Left hindlimb (tissue), 1 donor: Measurements from ENCODE around the gene ACYP2.

Source experiments
- DNase-seq: peaks from one replicate; pipeline ENCODE4 v3.0.0-alpha.2; 2018

Gene ACYP2

GRCh38 chr2:54164106-54164505 lies 48.7 kb downstream of the ACYP2 start:
- no peak for DNase-seq

GRCh38 chr2:54166121-54166773 lies 50.8 kb downstream of the ACYP2 start:
- no peak for DNase-seq

- DNase-seq = peak; percentile 59
Measured at GRCh38 chr2:54176577-54176976, 61.2 kb downstream of the ACYP2 start.

- no peak for DNase-seq
Measured at GRCh38 chr2:54183281-54183680, 67.9 kb downstream of the ACYP2 start.

- DNase-seq = no peak
Measured at GRCh38 chr2:54183972-54184371, 68.6 kb downstream of the ACYP2 start.

GRCh38 chr2:54185105-54185504 lies 69.7 kb downstream of the ACYP2 start:
- no peak for DNase-seq

- no peak for DNase-seq
Measured at GRCh38 chr2:54187331-54187730, 71.9 kb downstream of the ACYP2 start.

GRCh38 chr2:54189539-54189938 lies 74.1 kb downstream of the ACYP2 start:
- DNase-seq = no peak

GRCh38 chr2:54191361-54192135 lies 76.1 kb downstream of the ACYP2 start:
- no peak for DNase-seq

GRCh38 chr2:54194761-54195750 lies 79.6 kb downstream of the ACYP2 start:
- DNase-seq = no peak

GRCh38 chr2:54196646-54197045 lies 81.2 kb downstream of the ACYP2 start:
- no peak for DNase-seq

- no peak for DNase-seq
Measured at GRCh38 chr2:54204476-54204875, 89.1 kb downstream of the ACYP2 start.

- DNase-seq = no peak
Measured at GRCh38 chr2:54206596-54206995, 91.2 kb downstream of the ACYP2 start.

GRCh38 chr2:54207666-54208195 lies 92.3 kb downstream of the ACYP2 start:
- no peak for DNase-seq

- peak; percentile 40 for DNase-seq
Measured at GRCh38 chr2:54208364-54209240, 93.2 kb downstream of the ACYP2 start.

- DNase-seq = no peak
Measured at GRCh38 chr2:54209379-54209778, 94.0 kb downstream of the ACYP2 start.

- no peak for DNase-seq
Measured at GRCh38 chr2:54212456-54212855, 97.0 kb downstream of the ACYP2 start.

GRCh38 chr2:54213082-54213481 lies 97.7 kb downstream of the ACYP2 start:
- no peak for DNase-seq

- no peak for DNase-seq
Measured at GRCh38 chr2:54224997-54225396, 109.6 kb downstream of the ACYP2 start.

GRCh38 chr2:54226260-54226659 lies 110.8 kb downstream of the ACYP2 start:
- no peak for DNase-seq

GRCh38 chr2:54227798-54228197 lies 112.4 kb downstream of the ACYP2 start:
- no peak for DNase-seq

GRCh38 chr2:54228945-54229344 lies 113.5 kb downstream of the ACYP2 start:
- no peak for DNase-seq
